CD14-positive monocyte (primary cell): ENCODE data around the gene SDK1. TPM values are rescaled to one million over a fixed set of nuclear protein-coding genes. Genes with fewer than 3 reads are reported as not detected.
A peak's percentile ranks its signal among the peaks of the same experiment; 100 is the strongest.

Source experiments
- DNase-seq, 3 donors: peaks; one replicate each; pipeline ENCODE4 v3.0.0-alpha.2; 2011 to 2022
- H2AFZ ChIP-seq: 2 replicates; pipeline ENCODE4 v1.6.0; 2012; ENCODE audit warnings: mild to moderate bottlenecking, low read depth, low read length, inconsistent platforms; ENCODE audit not compliant: insufficient read depth, poor library complexity, severe bottlenecking
- H3K27ac ChIP-seq, 2 donors: 1 replicate in 1 of 2; 2 replicates in 1 of 2; pipeline ENCODE4 v1.5.1; 2012 to 2013; ENCODE audit warnings: low read length in 2 of 2, control low read depth in 1 of 2, inconsistent platforms in 1 of 2, low read depth in 1 of 2, mild to moderate bottlenecking in 1 of 2
- H3K27me3 ChIP-seq, 2 donors: one replicate each; pipeline versions ENCODE4 v1.6.0 to v1.6.1; 2011 to 2013; ENCODE audit warnings: low read length in 2 of 2; ENCODE audit not compliant: control insufficient read depth in 2 of 2, insufficient read depth in 2 of 2
- H3K36me3 ChIP-seq, 2 donors: replicated peaks in 1 of 2; 1 replicate in 1 of 2; 2 replicates in 1 of 2; pipeline versions ENCODE4 v1.5.1 to v1.6.1; 2012 to 2013; ENCODE audit warnings: low read length in 2 of 2, control low read depth in 1 of 2, inconsistent platforms in 1 of 2, mild to moderate bottlenecking in 1 of 2; ENCODE audit not compliant: insufficient read depth in 2 of 2, control insufficient read depth in 1 of 2
- H3K4me1 ChIP-seq, 2 donors: 1 replicate in 1 of 2; 2 replicates in 1 of 2; pipeline versions ENCODE4 v1.5.1 to v1.6.1; 2012 to 2013; ENCODE audit warnings: low read length in 2 of 2, control low read depth in 1 of 2, inconsistent platforms in 1 of 2, mild to moderate bottlenecking in 1 of 2, moderate library complexity in 1 of 2; ENCODE audit not compliant: insufficient read depth in 2 of 2, control insufficient read depth in 1 of 2
- H3K4me2 ChIP-seq: replicated peaks from 2 replicates; pipeline ENCODE3; 2012; ENCODE audit warnings: low read length, moderate library complexity, mild to moderate bottlenecking; ENCODE audit not compliant: poor library complexity, severe bottlenecking; ENCODE audit errors: extremely low read depth
- H3K4me3 ChIP-seq, 3 experiments: fragments of 200-600 bp in 1 of 3; sonication (generic) in 1 of 3; replicated peaks in 1 of 3; 1 replicate in 2 of 3; 2 replicates in 1 of 3; pipeline ENCODE4 v1.5.1; 2011 to 2013; ENCODE audit warnings: low read length in 3 of 3, mild to moderate bottlenecking in 3 of 3, control low read depth in 2 of 3, low read depth in 2 of 3, inconsistent platforms in 1 of 3, moderate library complexity in 1 of 3
- H3K79me2 ChIP-seq: 2 replicates; pipeline ENCODE4 v1.6.0; 2012; ENCODE audit warnings: mild to moderate bottlenecking, control low read depth, inconsistent platforms, low read length, moderate library complexity; ENCODE audit not compliant: insufficient read depth
- H3K9ac ChIP-seq: 2 replicates; pipeline ENCODE4 v1.6.0; 2017; ENCODE audit warnings: low read length, mild to moderate bottlenecking; ENCODE audit not compliant: insufficient read depth, poor library complexity, severe bottlenecking
- H3K9me3 ChIP-seq, 2 donors: replicated peaks in 1 of 2; 1 replicate in 1 of 2; 2 replicates in 1 of 2; pipeline versions ENCODE4 v1.5.1 to v1.6.1; 2012 to 2013; ENCODE audit warnings: low read length in 2 of 2, control low read depth in 1 of 2; ENCODE audit not compliant: control insufficient read depth in 1 of 2, insufficient read depth in 1 of 2
- H4K20me1 ChIP-seq: 2 replicates; pipeline ENCODE4 v1.6.0; 2012; ENCODE audit warnings: mild to moderate bottlenecking, low read length, control low read depth, moderate library complexity; ENCODE audit not compliant: insufficient read depth
- H3K27ac Mint-ChIP-seq, 7 donors: one replicate each; pipeline ENCODE4 v1.8.0; 2020; ENCODE audit warnings: mild to moderate bottlenecking in 7 of 7, mixed read lengths in 7 of 7, moderate library complexity in 6 of 7, inconsistent platforms in 2 of 7
- H3K27me3 Mint-ChIP-seq, 3 donors: one replicate each; pipeline ENCODE4 v1.8.0; 2021 to 2022; ENCODE audit warnings: low read depth in 3 of 3, mild to moderate bottlenecking in 3 of 3, mixed read lengths in 3 of 3, moderate library complexity in 3 of 3, inconsistent platforms in 1 of 3
- H3K36me3 Mint-ChIP-seq, 2 donors: one replicate each; pipeline ENCODE4 v1.8.0; 2020; ENCODE audit warnings: mixed read lengths in 2 of 2, inconsistent platforms in 1 of 2, mild to moderate bottlenecking in 1 of 2
- H3K4me1 Mint-ChIP-seq: one replicate; pipeline ENCODE4 v1.8.0; 2020; ENCODE audit warnings: mild to moderate bottlenecking, mixed read lengths
- H3K4me3 Mint-ChIP-seq, 2 donors: one replicate each; pipeline ENCODE4 v1.8.0; 2020; ENCODE audit warnings: mild to moderate bottlenecking in 2 of 2, mixed read lengths in 2 of 2, moderate library complexity in 1 of 2
- H3K9me3 Mint-ChIP-seq, 7 donors: one replicate each; pipeline ENCODE4 v1.8.0; 2020 to 2022; ENCODE audit warnings: mixed read lengths in 7 of 7, mild to moderate bottlenecking in 6 of 7, moderate library complexity in 6 of 7, inconsistent platforms in 2 of 7
- CTCF ChIP-seq: fragments of 200-600 bp; IDR thresholded peaks from one replicate; pipeline ENCODE4 v1.8.0; 2022; ENCODE audit warnings: antibody characterized with exemption, mild to moderate bottlenecking
- WGBS: methylation state at CpG from one replicate; pipeline ENCODE4 v1.1.5; 2013; ENCODE audit warnings: missing lambda C conversion rate; ENCODE audit not compliant: insufficient coverage; 5-methylcytosine and 5-hydroxymethylcytosine counted together
- intact Hi-C, 2 donors: fragments of 100-400 bp; cut with micrococcal nuclease; formaldehyde crosslinking; loops; one replicate each; pipeline versions ENCODE4 v1.15.0 to v1.15.1; 2023
- polyA plus RNA-seq, 3 donors: library from polyadenylated mRNA; depleted of rRNA in 1 of 3; unstranded in 2 of 3; stranded (reverse) in 1 of 3; fragments of 300-500 nt in 2 of 3; fragments of >200 nt in 1 of 3; fragmentation: Illumina TruSeq in 2 of 3; gene quantifications; 1 replicate in 2 of 3; 2 replicates in 1 of 3; pipeline ENCODE4 v1.2.3, GENCODE V29; 2012 to 2021

SDK1 gene
- polyA plus RNA-seq, 3 donors, result 0.01 TPM; not detected in 2

DNA sequence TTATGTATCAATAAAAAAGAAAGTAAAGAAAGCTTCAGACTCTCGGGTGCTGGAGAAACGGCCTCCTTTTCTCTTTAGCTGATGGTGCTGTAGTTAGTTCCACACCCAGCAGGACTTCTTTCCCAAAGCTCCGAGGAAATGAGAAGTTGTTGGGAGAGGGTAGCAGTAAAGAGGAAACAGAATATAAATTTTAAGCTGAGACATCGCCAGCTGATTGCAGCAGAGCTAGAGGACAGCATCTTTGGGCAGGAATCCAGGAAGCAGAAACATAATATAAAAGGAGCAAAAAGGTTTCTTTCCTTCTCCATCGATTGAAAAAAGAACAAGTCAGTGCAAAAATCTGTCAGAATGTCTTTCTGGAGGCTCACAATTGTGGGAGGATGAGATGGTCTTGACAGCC lies 764.1 kb downstream of the SDK1 start:
- H2AFZ ChIP-seq, result no peak overlapping the region
- no peak overlapping the region for H3K4me2 ChIP-seq
- Mint-ChIP-seq H3K27me3 (peaks cover 0 to 1% (median 0%) of the 10 kb centered on the region in 3 donors), H3K36me3 (no peaks in the 10 kb centered on the region), H3K27ac (no peak overlapping the region), H3K9me3 (peaks cover 0 to 5% (median under 1%) of the 10 kb centered on the region in 7 donors), H3K4me3 (no peak overlapping the region), H3K4me1 (peaks cover 7% of the 10 kb centered on the region)
- H3K27ac ChIP-seq, result no peak overlapping the region
- no peaks in the 10 kb centered on the region for H3K27me3 ChIP-seq
- no peak for DNase-seq
- H3K79me2 ChIP-seq, result no peaks in the 10 kb centered on the region
- H3K36me3 ChIP-seq, result no peaks in the 10 kb centered on the region
- 0% methylated on average over 1 of the region's 5 CpGs for WGBS
- intact Hi-C loops, result no loop called here
- H3K9ac ChIP-seq, result no peak overlapping the region
- H3K4me1 ChIP-seq, result no peaks in the 10 kb centered on the region
- H4K20me1 ChIP-seq, result no peaks in the 10 kb centered on the region
- no peak overlapping the region for H3K4me3 ChIP-seq
- TF ChIP-seq CTCF, result no peak
- no peaks in the 10 kb centered on the region for H3K9me3 ChIP-seq

DNA sequence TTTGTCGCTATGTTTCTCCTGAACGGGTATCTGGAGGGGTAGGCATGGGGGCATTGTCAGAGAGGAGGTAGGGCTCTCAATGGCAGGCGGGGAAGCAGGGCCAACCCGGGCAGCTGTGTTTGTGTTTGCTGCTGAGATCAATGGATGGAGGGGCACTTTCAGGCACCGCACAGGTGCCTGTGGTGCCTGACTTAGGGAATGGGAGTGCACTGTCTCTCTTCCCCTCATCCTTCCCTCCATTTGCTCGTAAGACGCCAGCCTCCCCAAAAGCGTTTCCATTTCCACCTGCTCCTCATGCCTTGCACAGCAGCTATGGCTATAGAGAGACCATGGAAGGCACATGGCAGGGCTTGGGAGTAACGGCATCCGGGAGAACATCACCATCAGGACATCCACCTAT lies 765.2 kb downstream of the SDK1 start:
- H3K4me3 ChIP-seq, result no peak overlapping the region
- no peak overlapping the region for H3K4me2 ChIP-seq
- TF ChIP-seq CTCF, result no peak
- no peak overlapping the region for H3K27ac ChIP-seq
- intact Hi-C loops, result no loop called here
- no peaks in the 10 kb centered on the region for H3K27me3 ChIP-seq
- Mint-ChIP-seq H3K4me3 (peak overlapping the region in 1 of 2 donors; percentile 6), H3K9me3 (peaks cover 0 to 5% (median 0%) of the 10 kb centered on the region in 7 donors), H3K4me1 (peaks cover 7% of the 10 kb centered on the region), H3K36me3 (no peaks in the 10 kb centered on the region), H3K27ac (no peak overlapping the region), H3K27me3 (peaks cover 0 to 1% (median 0%) of the 10 kb centered on the region in 3 donors)
- H3K4me1 ChIP-seq, result no peaks in the 10 kb centered on the region
- DNase-seq, result no peak
- WGBS, result 94% methylated on average over 6 of the region's 10 CpGs
- H4K20me1 ChIP-seq, result no peaks in the 10 kb centered on the region
- H2AFZ ChIP-seq, result no peak overlapping the region
- H3K79me2 ChIP-seq, result no peaks in the 10 kb centered on the region
- no peaks in the 10 kb centered on the region for H3K36me3 ChIP-seq
- no peaks in the 10 kb centered on the region for H3K9me3 ChIP-seq
- no peak overlapping the region for H3K9ac ChIP-seq
